Type B pancreatic cell (in vitro differentiated cells): Measurements from ENCODE around the gene KRTAP22-1. TPM values are rescaled to one million over a fixed set of nuclear protein-coding genes. Genes with fewer than 3 reads are reported as not detected.
A peak's percentile ranks its signal among the peaks of the same experiment; 100 is the strongest.

Experiments
- DNase-seq: peaks from one replicate; pipeline ENCODE4 v3.0.0; 2021; ENCODE audit warnings: mixed read lengths; ENCODE audit not compliant: unreplicated experiment; ENCODE audit errors: extremely low spot score
- H3K27ac Mint-ChIP-seq: 2 replicates; pipeline ENCODE4 v1.8.0; 2021; ENCODE audit warnings: mild to moderate bottlenecking, mixed read lengths
- H3K27me3 Mint-ChIP-seq: 2 replicates; pipeline ENCODE4 v1.8.0; 2021; ENCODE audit warnings: mixed read lengths
- H3K36me3 Mint-ChIP-seq: 2 replicates; pipeline ENCODE4 v1.8.0; 2021; ENCODE audit warnings: mixed read lengths
- H3K4me1 Mint-ChIP-seq: one replicate; pipeline ENCODE4 v1.8.0; 2021; ENCODE audit warnings: mixed read lengths; ENCODE audit not compliant: unreplicated experiment
- H3K4me3 Mint-ChIP-seq: 2 replicates; pipeline ENCODE4 v1.8.0; 2021; ENCODE audit warnings: mild to moderate bottlenecking, mixed read lengths
- H3K9me3 Mint-ChIP-seq: 2 replicates; pipeline ENCODE4 v1.8.0; 2021; ENCODE audit warnings: mixed read lengths
- long read RNA-seq: library from polyadenylated mRNA; unstranded; transcript quantifications from one replicate; pipeline ENCODE4 v2.0.0, GENCODE V29; 2020
- total RNA-seq: library from RNA; stranded (reverse); gene quantifications from 2 replicates; pipeline ENCODE4 v1.2.1, GENCODE V29; 2021; ENCODE audit warnings: low replicate concordance
- TF ChIP-seq, protein P1 (sequence below): fragments of 200-600 bp; sonication (generic); conservative IDR thresholded peaks from 2 replicates; pipeline ENCODE4 v1.5.0; 2021; ENCODE audit warnings: antibody characterized with exemption, mild to moderate bottlenecking

Gene KRTAP22-1
- not detected in 2 replicates for total RNA-seq
- long read RNA-seq, result 0 reads

DNA sequence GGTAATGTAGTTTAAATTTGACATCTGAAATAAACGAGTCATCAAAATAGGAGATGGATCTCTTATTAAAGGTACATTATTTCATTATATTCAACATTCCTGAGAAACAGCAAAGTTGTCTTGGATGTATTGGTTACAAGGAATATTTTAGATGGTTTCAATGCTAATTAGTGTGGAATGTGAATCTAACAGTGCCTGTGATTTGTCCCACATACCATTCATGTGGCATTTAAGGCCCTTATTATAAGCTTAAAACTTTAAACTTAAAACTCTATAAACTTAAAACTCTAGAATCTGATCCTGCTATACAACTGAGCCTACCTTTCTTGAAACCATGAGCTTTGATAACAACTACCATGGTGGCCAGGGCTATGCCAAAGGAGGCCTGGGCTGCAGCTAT lies at the start of gene KRTAP22-1:
Gene KRTAP22-1 (plus strand): TSS at position 301 of the 400 bp plus-strand sequence.
- H3K27ac Mint-ChIP-seq, result no peak within 1 kb of the TSS
- peaks cover 5% of the 10 kb centered on the region for H3K9me3 Mint-ChIP-seq
- TF ChIP-seq, protein P1, sequence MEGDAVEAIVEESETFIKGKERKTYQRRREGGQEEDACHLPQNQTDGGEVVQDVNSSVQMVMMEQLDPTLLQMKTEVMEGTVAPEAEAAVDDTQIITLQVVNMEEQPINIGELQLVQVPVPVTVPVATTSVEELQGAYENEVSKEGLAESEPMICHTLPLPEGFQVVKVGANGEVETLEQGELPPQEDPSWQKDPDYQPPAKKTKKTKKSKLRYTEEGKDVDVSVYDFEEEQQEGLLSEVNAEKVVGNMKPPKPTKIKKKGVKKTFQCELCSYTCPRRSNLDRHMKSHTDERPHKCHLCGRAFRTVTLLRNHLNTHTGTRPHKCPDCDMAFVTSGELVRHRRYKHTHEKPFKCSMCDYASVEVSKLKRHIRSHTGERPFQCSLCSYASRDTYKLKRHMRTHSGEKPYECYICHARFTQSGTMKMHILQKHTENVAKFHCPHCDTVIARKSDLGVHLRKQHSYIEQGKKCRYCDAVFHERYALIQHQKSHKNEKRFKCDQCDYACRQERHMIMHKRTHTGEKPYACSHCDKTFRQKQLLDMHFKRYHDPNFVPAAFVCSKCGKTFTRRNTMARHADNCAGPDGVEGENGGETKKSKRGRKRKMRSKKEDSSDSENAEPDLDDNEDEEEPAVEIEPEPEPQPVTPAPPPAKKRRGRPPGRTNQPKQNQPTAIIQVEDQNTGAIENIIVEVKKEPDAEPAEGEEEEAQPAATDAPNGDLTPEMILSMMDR, result no peak
- DNase-seq, result no peak
- H3K4me1 Mint-ChIP-seq, result no peaks in the 10 kb centered on the region
- no peaks in the 10 kb centered on the region for H3K27me3 Mint-ChIP-seq
- no peak within 1 kb of the TSS for H3K4me3 Mint-ChIP-seq
- no peaks in the 10 kb centered on the region for H3K36me3 Mint-ChIP-seq

DNA sequence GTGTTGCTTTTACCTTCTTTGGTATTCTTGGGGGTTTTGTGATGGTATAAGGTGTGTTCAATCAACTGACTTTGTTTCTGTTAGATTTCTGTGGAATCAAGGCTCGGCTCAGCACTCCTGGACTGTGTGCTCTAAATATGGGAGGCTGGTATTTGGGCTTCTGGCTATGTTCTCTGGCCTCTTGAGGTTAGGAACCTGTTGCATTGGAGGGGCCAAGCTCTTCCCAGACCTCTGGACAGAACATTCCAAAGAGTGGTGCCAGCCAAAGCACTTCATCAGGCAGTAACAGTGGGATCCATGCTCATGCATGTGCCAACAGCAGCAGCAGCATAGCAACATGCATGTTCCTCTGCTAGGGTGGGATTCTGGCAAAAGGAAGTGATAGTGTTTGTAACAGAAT lies 48.1 kb upstream of the KRTAP22-1 start:
- Mint-ChIP-seq H3K4me3 (no peak overlapping the region), H3K9me3 (no peaks in the 10 kb centered on the region), H3K4me1 (no peaks in the 10 kb centered on the region), H3K27me3 (no peaks in the 10 kb centered on the region), H3K27ac (no peak overlapping the region), H3K36me3 (no peaks in the 10 kb centered on the region)
- DNase-seq, result no peak
- TF ChIP-seq, protein P1, result no peak

DNA sequence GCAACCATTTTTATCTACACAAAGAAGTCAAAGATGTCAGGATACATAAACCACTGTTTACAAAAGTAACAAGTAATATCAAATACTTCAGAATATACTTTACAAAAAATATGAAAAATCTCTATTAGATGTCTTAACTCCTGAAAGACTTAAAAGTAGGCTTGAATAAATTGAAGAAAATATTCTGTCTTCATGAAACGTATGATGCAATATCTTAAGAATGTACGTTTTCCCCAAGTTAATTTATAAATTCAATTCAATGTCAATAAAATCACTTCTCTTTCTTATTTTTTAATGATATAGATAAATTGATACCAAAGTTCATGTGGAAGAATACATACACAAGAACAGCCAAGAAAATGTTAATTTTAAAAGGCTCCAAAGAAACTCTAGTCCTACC lies 45.8 kb upstream of the KRTAP22-1 start:
- Mint-ChIP-seq H3K36me3 (no peaks in the 10 kb centered on the region), H3K27me3 (no peaks in the 10 kb centered on the region), H3K9me3 (no peaks in the 10 kb centered on the region), H3K4me3 (no peak overlapping the region), H3K27ac (no peak overlapping the region), H3K4me1 (no peaks in the 10 kb centered on the region)
- TF ChIP-seq, protein P1, result no peak
- no peak for DNase-seq

- TF ChIP-seq, protein P1, result no peak
- H3K36me3 Mint-ChIP-seq, result no peaks in the 10 kb centered on the region
- H3K4me1 Mint-ChIP-seq, result no peaks in the 10 kb centered on the region
- no peak within 1 kb of the TSS for H3K4me3 Mint-ChIP-seq
- H3K9me3 Mint-ChIP-seq, result no peaks in the 10 kb centered on the region
- no peaks in the 10 kb centered on the region for H3K27me3 Mint-ChIP-seq
- DNase-seq, result no peak
- H3K27ac Mint-ChIP-seq, result peak within 1 kb of the TSS; percentile 31
Measured at GRCh38 chr21:30561264-30561895, 39.5 kb upstream of the KRTAP22-1 start, which contains the start of gene KRTAP19-7. Gene KRTAP19-7, minus strand, starts transcription at chr21:30561314. Its CDS starts 25 bp downstream, at chr21:30561289.

DNA sequence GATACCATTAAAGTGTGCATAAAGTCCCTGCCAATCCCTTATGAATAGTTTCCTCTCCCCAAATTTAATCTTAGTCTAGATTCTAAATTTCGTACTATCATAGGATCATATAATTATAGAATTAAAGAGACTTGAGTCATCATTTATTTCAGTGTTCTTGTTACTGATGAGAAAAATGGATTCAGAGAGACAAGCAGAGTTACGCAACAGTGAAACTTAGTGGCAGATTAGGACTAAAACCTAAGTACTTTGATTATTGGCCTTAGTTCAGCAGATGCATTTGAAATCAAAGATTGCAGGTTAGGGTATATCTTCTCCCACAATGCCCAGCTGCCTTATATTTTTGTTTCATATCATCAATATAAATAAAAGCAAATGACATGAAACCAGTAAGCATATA lies 38.9 kb upstream of the KRTAP22-1 start:
- Mint-ChIP-seq H3K9me3 (no peaks in the 10 kb centered on the region), H3K27me3 (no peaks in the 10 kb centered on the region), H3K36me3 (no peaks in the 10 kb centered on the region), H3K4me3 (no peak overlapping the region), H3K4me1 (no peaks in the 10 kb centered on the region), H3K27ac (peak overlapping the region; percentile 31)
- DNase-seq, result no peak
- TF ChIP-seq, protein P1, result no peak
